Pericardium fibroblast (primary cell): ENCODE data around the gene VAX1. TPM values are rescaled to one million over a fixed set of nuclear protein-coding genes. Genes with fewer than 3 reads are reported as not detected.

Experiments
- total RNA-seq: library from RNA; depleted of rRNA; stranded (reverse); fragments of >200 nt; gene quantifications from 2 replicates; pipeline ENCODE4 v1.2.3, GENCODE V29; 2015

The VAX1 gene
- total RNA-seq = not detected in 2 replicates

GRCh38 chr10:117137911-117138642 lies at the start of gene VAX1:
VAX1 (minus strand) TSS chr10:117138270; CDS start chr10:117138056, 214 bp downstream.

Other genes with a start within 250 kb of the VAX1 start
- 1.3 and 2.7 TPM in 2 replicates for gene SHTN1, start 133.1 kb downstream of the VAX1 start, total RNA-seq
- gene KCNK18, start 59.2 kb upstream of the VAX1 start, total RNA-seq = not detected in 2 replicates
- not detected in 2 replicates for gene SLC18A2, start 102.8 kb upstream of the VAX1 start, total RNA-seq
- gene PDZD8, start 237.2 kb upstream of the VAX1 start, total RNA-seq = 12.7 and 19.3 TPM in 2 replicates